ENCODE data around the gene WDR33.

Gene WDR33

GRCh38 chr2:127653421-127654083, 157.4 kb downstream of the WDR33 start:
- no peak for DNase-seq

- DNase-seq: no peak
Measured at GRCh38 chr2:127652786-127653357, 158.1 kb downstream of the WDR33 start.

GRCh38 chr2:127651971-127652550, 158.9 kb downstream of the WDR33 start:
- no peak for DNase-seq

GRCh38 chr2:127651381-127651809, 159.6 kb downstream of the WDR33 start:
- DNase-seq: no peak
